Keratinocyte (primary cell): ENCODE measurements around the gene BCAM.

Experiments
- EZH2 ChIP-seq: IDR thresholded peaks from one replicate; pipeline ENCODE4 v1.6.1; 2012; ENCODE audit warnings: inconsistent platforms, mild to moderate bottlenecking, low read length, moderate library complexity
- TF ChIP-seq, protein P1 (sequence below), 3 experiments: IDR thresholded peaks in 1 of 3; conservative IDR thresholded peaks in 1 of 3; optimal IDR thresholded peaks in 1 of 3; 2 replicates in 2 of 3; 3 replicates in 1 of 3; pipeline versions ENCODE3 to v1.5.1; 2011; ENCODE audit warnings: low read length in 3 of 3, mild to moderate bottlenecking in 3 of 3, moderate library complexity in 2 of 3, control low read depth in 1 of 3, inconsistent platforms in 1 of 3; ENCODE audit not compliant: insufficient read depth in 2 of 3; ENCODE audit errors: extremely low read depth in 1 of 3

DNA sequence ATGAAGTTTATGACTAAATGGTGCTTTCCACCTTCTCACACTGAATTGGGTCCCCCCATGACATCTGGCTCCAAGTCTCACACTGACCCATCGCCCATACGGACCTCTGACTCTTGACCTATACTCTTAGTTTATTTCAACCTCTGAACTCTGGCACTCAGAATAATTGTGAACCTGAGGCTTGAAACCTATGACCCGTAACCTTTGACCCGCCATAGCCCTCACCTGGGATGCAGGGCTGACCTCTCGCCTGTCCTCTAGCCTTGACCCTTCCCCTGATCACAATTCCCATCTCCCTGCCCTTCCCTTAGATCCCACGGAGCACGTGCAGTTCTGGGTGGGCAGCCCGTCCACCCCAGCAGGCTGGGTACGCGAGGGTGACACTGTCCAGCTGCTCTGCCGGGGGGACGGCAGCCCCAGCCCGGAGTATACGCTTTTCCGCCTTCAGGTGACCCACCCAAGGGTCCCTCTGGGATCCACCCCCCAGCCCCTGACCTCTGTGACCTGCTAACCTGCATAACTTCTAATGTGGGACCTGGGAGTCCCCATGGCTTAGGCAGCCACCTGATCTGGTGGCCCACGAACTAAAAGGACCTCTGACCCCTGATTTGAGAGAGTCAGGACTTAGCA is 5.1 kb downstream of the BCAM start:
- TF ChIP-seq, protein P1, sequence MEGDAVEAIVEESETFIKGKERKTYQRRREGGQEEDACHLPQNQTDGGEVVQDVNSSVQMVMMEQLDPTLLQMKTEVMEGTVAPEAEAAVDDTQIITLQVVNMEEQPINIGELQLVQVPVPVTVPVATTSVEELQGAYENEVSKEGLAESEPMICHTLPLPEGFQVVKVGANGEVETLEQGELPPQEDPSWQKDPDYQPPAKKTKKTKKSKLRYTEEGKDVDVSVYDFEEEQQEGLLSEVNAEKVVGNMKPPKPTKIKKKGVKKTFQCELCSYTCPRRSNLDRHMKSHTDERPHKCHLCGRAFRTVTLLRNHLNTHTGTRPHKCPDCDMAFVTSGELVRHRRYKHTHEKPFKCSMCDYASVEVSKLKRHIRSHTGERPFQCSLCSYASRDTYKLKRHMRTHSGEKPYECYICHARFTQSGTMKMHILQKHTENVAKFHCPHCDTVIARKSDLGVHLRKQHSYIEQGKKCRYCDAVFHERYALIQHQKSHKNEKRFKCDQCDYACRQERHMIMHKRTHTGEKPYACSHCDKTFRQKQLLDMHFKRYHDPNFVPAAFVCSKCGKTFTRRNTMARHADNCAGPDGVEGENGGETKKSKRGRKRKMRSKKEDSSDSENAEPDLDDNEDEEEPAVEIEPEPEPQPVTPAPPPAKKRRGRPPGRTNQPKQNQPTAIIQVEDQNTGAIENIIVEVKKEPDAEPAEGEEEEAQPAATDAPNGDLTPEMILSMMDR (optimal IDR thresholded peaks at IDR 0.05 in 1 of 3, IDR thresholded peaks at IDR 0.05 in 1 of 3, conservative IDR thresholded peaks at IDR 0.05 in 1 of 3; ENCODE audit: extremely low read depth in 1 of 3, insufficient read depth in 2 of 3, low read length in 3 of 3): no peak
- TF ChIP-seq EZH2: no peak
